Liver (tissue), 9 donors: ENCODE data around the gene INO80C. TPM values are rescaled to one million over a fixed set of nuclear protein-coding genes. Genes with fewer than 3 reads are reported as not detected.
"Not testable (repeated sequence)": the region's sequence is repeated elsewhere in the genome, so short reads cannot be mapped to it uniquely, and the experiment has no call there.

ENCODE experiments used
- DNase-seq: peaks from one replicate; pipeline ENCODE4 v3.0.0-alpha.2; 2017; ENCODE audit warnings: low spot score
- H3K27ac ChIP-seq, 2 donors: one replicate each; pipeline ENCODE4 v1.7.0; 2013; ENCODE audit warnings: inconsistent platforms in 2 of 2, low read length in 2 of 2, control low read depth in 1 of 2, low read depth in 1 of 2, mild to moderate bottlenecking in 1 of 2
- H3K27me3 ChIP-seq, 4 donors: one replicate each; pipeline versions ENCODE4 v1.6.1 to v1.7.0; 2013; ENCODE audit warnings: low read length in 3 of 4, inconsistent platforms in 1 of 4, mild to moderate bottlenecking in 1 of 4, moderate library complexity in 1 of 4; ENCODE audit not compliant: control insufficient read depth in 4 of 4, insufficient read depth in 4 of 4
- H3K36me3 ChIP-seq, 4 donors: one replicate each; pipeline versions ENCODE4 v1.6.1 to v1.7.0; 2013; ENCODE audit warnings: low read length in 3 of 4, mild to moderate bottlenecking in 3 of 4, low read depth in 1 of 4, moderate library complexity in 1 of 4; ENCODE audit not compliant: control insufficient read depth in 4 of 4, insufficient read depth in 3 of 4
- H3K4me1 ChIP-seq, 4 donors: one replicate each; pipeline versions ENCODE4 v1.6.1 to v1.7.0; 2013; ENCODE audit warnings: low read length in 3 of 4, mild to moderate bottlenecking in 3 of 4, moderate library complexity in 1 of 4; ENCODE audit not compliant: control insufficient read depth in 4 of 4, insufficient read depth in 4 of 4
- H3K4me3 ChIP-seq, 3 donors: one replicate each; pipeline versions ENCODE4 v1.6.1 to v1.7.0; 2013; ENCODE audit warnings: low read length in 3 of 3, control low read depth in 1 of 3, low read depth in 1 of 3, mild to moderate bottlenecking in 1 of 3
- H3K9ac ChIP-seq, 2 donors: one replicate each; pipeline ENCODE4 v1.7.0; 2013; ENCODE audit warnings: low read length in 2 of 2, mild to moderate bottlenecking in 2 of 2, moderate library complexity in 2 of 2, control low read depth in 1 of 2, low read depth in 1 of 2
- H3K9me3 ChIP-seq, 4 donors: one replicate each; pipeline versions ENCODE4 v1.6.1 to v1.7.0; 2013; ENCODE audit warnings: low read length in 3 of 4; ENCODE audit not compliant: control insufficient read depth in 4 of 4
- ATF3 ChIP-seq: IDR thresholded peaks from 2 replicates; pipeline ENCODE4 v1.6.1; 2016; ENCODE audit warnings: antibody characterized with exemption
- CTCF ChIP-seq: fragments of 150-350 bp; IDR thresholded peaks from 2 replicates; pipeline ENCODE4 v1.5.1; 2017; ENCODE audit warnings: improper control_type of control experiment, low read depth, low read length; ENCODE audit not compliant: missing input control
- FOXA1 ChIP-seq: IDR thresholded peaks from 2 replicates; pipeline ENCODE4 v1.6.1; 2016; ENCODE audit warnings: antibody characterized with exemption
- FOXA2 ChIP-seq: IDR thresholded peaks from 2 replicates; pipeline ENCODE4 v1.6.1; 2016; ENCODE audit warnings: antibody characterized with exemption
- GABPA ChIP-seq, 2 donors: IDR thresholded peaks in 1 of 2; conservative IDR thresholded peaks in 1 of 2; 2 replicates each; pipeline ENCODE4 v1.6.1; 2016; ENCODE audit warnings: antibody characterized with exemption in 2 of 2, mild to moderate bottlenecking in 1 of 2, moderate library complexity in 1 of 2
- HNF4A ChIP-seq, 2 donors: conservative IDR thresholded peaks; 2 replicates each; pipeline ENCODE4 v1.6.1; 2016; ENCODE audit warnings: antibody characterized with exemption in 2 of 2, mild to moderate bottlenecking in 2 of 2
- HNF4G ChIP-seq: IDR thresholded peaks from 2 replicates; pipeline ENCODE4 v1.6.1; 2016; ENCODE audit warnings: antibody characterized with exemption
- JUND ChIP-seq, 2 donors: IDR thresholded peaks; 2 replicates each; pipeline ENCODE4 v1.6.1; 2016; ENCODE audit warnings: antibody characterized with exemption in 2 of 2
- MAX ChIP-seq: IDR thresholded peaks from 2 replicates; pipeline ENCODE4 v1.6.1; 2016; ENCODE audit warnings: antibody characterized with exemption
- NR2F2 ChIP-seq: IDR thresholded peaks from 2 replicates; pipeline ENCODE4 v1.6.1; 2016; ENCODE audit warnings: antibody characterized with exemption
- REST ChIP-seq: IDR thresholded peaks from 2 replicates; pipeline ENCODE4 v1.6.1; 2016; ENCODE audit warnings: antibody characterized with exemption, mild to moderate bottlenecking
- RXRA ChIP-seq, 2 donors: IDR thresholded peaks; 2 replicates each; pipeline ENCODE4 v1.6.1; 2017 to 2018; ENCODE audit warnings: antibody characterized with exemption in 2 of 2, mild to moderate bottlenecking in 1 of 2
- SP1 ChIP-seq: IDR thresholded peaks from 2 replicates; pipeline ENCODE4 v1.6.1; 2018; ENCODE audit warnings: antibody characterized with exemption, mild to moderate bottlenecking
- YY1 ChIP-seq: IDR thresholded peaks from 2 replicates; pipeline ENCODE4 v1.6.1; 2016; ENCODE audit warnings: antibody characterized with exemption, mild to moderate bottlenecking
- ZBTB33 ChIP-seq: IDR thresholded peaks from 2 replicates; pipeline ENCODE4 v1.6.1; 2016; ENCODE audit warnings: antibody characterized with exemption
- WGBS: extraction: QIAGEN DNeasy Blood & Tissue Kit; methylation state at CpG from one replicate; pipeline ENCODE4 v1.1.7; 2013; 5-methylcytosine and 5-hydroxymethylcytosine counted together
- polyA plus RNA-seq, 2 donors: library from polyadenylated mRNA; stranded (reverse) in 1 of 2; unstranded in 1 of 2; fragments of 200-250 nt in 1 of 2; fragments of >200 nt in 1 of 2; fragmentation: Nextera tagmentation in 1 of 2; extraction: Ambion mirVana in 1 of 2; gene quantifications; one replicate each; pipeline versions ENCODE4 v1.2.1 to v1.2.3, GENCODE V29; 2013 to 2015
- total RNA-seq, 2 donors: library from RNA; depleted of rRNA; stranded (reverse); fragments of >200 nt; gene quantifications; one replicate each; pipeline ENCODE4 v1.2.3, GENCODE V29; 2014
- donor health status: healthy.
- donor health status: healthy.
- donor health status: healthy.
- donor health status: healthy.
- donor health status: healthy.

INO80C gene
- total and polyA plus RNA-seq, 4 donors: 4.6 to 13.4 (median 10.5) TPM

GRCh38 chr18:35487525-35487924 is 10.2 kb downstream of the INO80C start:
- DNase-seq, H3K9ac ChIP-seq, H3K27ac ChIP-seq, H3K27me3 ChIP-seq, H3K36me3 ChIP-seq, H3K9me3 ChIP-seq, H3K4me3 ChIP-seq: not testable (repeated sequence)
- TF ChIP-seq JUND (IDR thresholded peaks at IDR 0.05) (peak in 1 of 2 donors; percentile 22), RXRA (IDR thresholded peaks at IDR 0.05) (peak in 1 of 2 donors; percentile 8), HNF4G (peak; percentile 57), SP1 (peak; percentile 71), HNF4A (conservative IDR thresholded peaks at IDR 0.05) (peak; percentile 77 to 88), YY1 (peak; percentile 18)
- WGBS: 54% methylated on average over 4 of the region's 4 CpGs
- H3K4me1 ChIP-seq: peaks cover 1 to 17% (median 5%) of the 10 kb centered on the region in 4 donors

- H3K4me3 ChIP-seq: no peak overlapping the region
- no peaks in the 10 kb centered on the region for H3K9me3 ChIP-seq
- H3K4me1 ChIP-seq: peaks cover 4 to 29% (median 12%) of the 10 kb centered on the region in 4 donors
- 100% methylated on average over 1 of the region's 1 CpG for WGBS
- TF ChIP-seq NR2F2 (no peak), GABPA (IDR thresholded peaks at IDR 0.05 in 1 of 2, conservative IDR thresholded peaks at IDR 0.05 in 1 of 2) (no peak), HNF4G (no peak), RXRA (IDR thresholded peaks at IDR 0.05) (no peak), FOXA2 (no peak), REST (no peak), ZBTB33 (no peak), FOXA1 (no peak), SP1 (no peak), HNF4A (conservative IDR thresholded peaks at IDR 0.05) (no peak), YY1 (no peak), MAX (no peak), CTCF (no peak), ATF3 (no peak)
- no peak overlapping the region for H3K9ac ChIP-seq
- no peaks in the 10 kb centered on the region for H3K27me3 ChIP-seq
- no peak for DNase-seq
- H3K27ac ChIP-seq: no peak overlapping the region
- H3K36me3 ChIP-seq: no peaks in the 10 kb centered on the region
Measured at GRCh38 chr18:35485852-35486251, 11.9 kb downstream of the INO80C start.
